Stimulated activated CD4-positive, alpha-beta T cell treated with anti-CD3 and anti-CD28 coated beads, Interleukin-12 subunit alpha, Interleukin-12 subunit beta, amount 100 ng/mL, for 4 hours (primary cell): ENCODE measurements around the gene APOBEC3A.
"Not testable (repeated sequence)": the region's sequence is repeated elsewhere in the genome, so short reads cannot be mapped to it uniquely, and the experiment has no call there.

Experiments
- DNase-seq: peaks from one replicate; pipeline ENCODE4 v3.0.0-alpha.2; 2020

The APOBEC3A gene

DNA sequence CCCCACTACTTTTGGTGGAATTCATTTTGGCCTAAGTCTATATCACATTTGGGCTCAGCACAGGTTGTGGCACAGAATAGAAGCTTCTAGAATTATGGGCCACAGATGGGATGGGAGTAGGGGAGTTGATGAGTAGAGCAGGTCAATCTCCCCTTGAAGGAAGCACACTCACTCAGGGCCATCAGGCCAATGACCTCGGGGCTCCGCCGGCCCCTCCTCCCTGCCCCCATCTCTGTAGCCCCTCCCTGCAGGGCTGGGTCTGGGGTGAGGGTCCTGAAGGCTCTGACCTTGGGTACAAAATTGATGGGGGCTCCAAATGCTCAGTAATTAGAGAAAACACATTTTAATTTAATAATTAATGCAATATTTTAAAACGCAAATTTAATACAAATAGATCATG, 3.3 kb downstream of the APOBEC3A start:
- DNase-seq: not testable (repeated sequence)

DNA sequence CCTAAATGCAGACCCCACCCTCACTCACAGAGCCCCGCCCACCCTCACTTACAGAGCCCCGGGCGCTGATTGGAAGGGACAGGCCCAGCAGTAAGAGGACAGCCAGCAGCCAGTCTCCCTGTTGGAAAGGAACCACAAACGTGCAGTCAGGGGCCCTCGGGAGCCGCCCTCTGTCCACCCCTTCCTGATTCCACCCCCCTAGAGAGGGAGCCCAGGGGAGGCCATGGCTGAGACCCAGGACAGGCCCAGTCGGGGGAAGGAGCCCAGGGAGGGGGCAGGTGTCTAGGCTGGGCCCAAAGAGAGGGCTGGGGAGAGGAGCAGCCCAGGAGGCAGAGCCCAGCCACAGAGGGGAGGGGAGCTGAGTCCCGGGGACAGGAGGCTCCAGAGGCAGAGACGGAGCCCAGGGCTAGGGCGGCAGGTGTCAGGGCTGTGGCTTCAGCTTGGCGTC, 5.9 kb downstream of the APOBEC3A start:
- DNase-seq: not testable (repeated sequence)

DNA sequence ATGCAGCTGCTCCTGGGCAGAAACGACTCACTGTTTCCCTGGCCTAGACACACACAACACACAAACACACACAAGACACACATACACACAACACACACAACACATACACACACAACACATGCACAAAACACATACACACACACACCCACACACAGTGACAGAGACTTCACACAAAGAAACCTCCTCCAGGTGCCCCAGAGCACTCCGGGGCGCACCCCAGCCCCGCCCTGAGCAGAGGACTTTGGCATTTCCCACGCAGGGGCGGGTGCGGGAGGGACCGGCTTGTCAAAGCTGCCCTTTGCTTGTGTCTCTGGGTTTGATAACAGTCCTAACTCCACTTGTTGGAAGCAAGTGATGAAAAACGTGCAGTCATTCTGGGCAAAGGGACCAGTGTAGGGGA, 6.5 kb downstream of the APOBEC3A start:
- DNase-seq: no peak

DNA sequence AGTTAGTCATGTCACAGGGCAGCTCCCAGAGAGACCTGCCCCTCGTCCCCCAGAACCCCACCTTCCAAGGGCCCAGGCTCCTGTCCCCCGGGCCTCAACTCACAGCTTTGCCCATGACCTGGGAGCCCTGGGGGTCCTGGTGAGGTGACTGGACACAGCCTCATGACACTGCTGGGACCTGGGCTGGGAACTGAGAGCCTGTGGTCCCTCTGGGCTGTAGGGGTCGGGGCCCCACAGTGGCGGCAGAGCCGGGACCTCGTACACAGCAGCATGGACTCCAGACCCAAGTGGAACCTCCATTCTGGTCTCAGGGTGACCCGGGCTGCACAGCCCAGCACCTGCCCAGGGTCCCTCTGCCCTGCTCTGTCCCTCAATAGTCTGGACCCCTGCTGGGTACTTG, 6.9 kb downstream of the APOBEC3A start:
- DNase-seq: no peak

DNA sequence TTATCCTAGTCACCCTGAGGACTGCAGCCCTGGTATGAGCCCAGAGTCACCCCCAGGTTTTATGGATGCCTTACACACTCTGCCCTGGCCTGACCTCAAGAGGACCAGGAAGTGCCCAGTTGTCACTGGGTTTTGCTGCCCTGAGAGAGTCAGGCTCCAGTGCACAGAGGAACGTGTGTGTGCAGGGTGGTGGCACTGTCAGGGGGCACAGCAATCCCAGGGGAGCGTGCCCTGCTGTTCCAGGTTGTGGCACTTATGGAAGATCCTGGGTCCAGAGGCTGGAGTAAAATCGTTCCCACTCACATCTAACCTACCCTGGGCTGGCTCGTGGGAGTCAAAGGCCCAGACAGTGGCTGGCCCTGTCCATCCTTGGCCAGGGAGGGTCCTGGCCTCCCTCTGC, 7.6 kb downstream of the APOBEC3A start:
- no peak for DNase-seq

DNA sequence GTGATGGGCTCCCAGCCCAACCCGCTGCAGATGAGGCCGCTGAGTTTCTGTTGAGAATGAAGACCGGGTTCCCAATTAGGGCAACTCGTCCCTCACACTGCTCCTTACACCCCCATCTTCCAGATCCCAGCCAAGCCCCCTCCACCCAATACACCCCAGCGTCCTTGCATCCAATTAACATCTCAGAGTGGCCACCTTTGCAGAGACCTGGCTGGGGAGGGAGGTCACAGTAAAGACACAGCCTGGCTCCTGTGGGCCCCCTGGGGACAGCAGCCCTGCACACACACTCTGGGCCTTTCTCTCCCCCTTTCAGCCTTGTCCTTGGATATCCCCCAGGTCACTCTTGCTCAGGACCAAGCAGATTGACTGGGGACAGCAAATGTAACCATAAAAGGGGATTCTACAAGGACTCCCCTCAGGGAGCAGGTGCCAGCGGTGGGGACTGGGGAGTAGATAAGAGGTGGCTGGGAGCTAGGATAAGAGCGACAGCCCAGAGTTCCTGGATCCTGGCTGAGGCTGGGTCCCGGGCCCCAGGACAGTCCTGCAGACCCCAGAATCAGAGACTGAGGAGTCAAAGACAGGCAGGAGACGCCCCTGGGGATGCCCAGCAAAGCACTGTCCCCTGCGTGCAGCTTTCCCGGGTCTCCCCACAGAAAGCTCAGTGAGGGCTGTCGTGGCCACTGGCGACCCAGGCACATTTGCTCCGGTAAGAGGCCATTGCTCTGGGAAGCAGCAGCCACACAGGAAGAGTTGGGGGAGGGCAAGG, 8.4 kb downstream of the APOBEC3A start:
- DNase-seq: no peak

DNA sequence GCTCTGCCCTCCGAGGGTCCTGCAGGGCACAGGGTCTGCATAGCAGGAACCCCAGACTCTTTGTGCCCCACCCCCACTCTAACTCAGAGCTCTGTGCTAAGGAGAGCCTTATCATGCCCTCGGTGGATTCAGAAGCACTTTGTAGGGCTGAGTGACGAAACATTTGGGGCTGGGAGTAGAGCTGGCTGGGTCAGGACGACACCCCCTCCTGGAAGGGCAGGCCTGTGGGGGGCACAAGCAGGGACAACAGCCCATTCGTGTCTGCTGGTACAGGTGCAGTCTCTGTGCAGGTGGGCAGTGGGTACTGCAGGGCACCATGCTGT, 8.9 kb downstream of the APOBEC3A start:
- no peak for DNase-seq

DNA sequence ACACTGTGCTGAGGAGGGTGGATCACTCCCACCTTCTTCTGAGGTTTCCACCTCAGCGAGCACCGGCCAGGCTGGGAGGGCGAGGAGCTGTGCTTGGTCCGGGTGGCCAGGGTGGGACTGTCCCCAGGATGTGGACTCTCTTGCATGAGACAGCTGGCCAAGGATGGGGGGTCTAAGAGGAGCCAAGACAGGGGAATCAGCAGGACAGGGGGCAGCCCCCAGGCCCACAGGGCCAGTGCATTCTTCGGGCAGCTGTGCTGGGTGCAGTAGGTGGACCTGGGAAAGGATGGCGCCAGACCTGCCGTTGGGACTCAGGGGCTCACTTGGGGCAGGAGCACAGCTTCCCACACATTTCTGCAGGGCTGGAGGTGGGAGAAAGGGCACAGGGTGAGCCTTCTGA, 9.5 kb downstream of the APOBEC3A start:
- no peak for DNase-seq

DNA sequence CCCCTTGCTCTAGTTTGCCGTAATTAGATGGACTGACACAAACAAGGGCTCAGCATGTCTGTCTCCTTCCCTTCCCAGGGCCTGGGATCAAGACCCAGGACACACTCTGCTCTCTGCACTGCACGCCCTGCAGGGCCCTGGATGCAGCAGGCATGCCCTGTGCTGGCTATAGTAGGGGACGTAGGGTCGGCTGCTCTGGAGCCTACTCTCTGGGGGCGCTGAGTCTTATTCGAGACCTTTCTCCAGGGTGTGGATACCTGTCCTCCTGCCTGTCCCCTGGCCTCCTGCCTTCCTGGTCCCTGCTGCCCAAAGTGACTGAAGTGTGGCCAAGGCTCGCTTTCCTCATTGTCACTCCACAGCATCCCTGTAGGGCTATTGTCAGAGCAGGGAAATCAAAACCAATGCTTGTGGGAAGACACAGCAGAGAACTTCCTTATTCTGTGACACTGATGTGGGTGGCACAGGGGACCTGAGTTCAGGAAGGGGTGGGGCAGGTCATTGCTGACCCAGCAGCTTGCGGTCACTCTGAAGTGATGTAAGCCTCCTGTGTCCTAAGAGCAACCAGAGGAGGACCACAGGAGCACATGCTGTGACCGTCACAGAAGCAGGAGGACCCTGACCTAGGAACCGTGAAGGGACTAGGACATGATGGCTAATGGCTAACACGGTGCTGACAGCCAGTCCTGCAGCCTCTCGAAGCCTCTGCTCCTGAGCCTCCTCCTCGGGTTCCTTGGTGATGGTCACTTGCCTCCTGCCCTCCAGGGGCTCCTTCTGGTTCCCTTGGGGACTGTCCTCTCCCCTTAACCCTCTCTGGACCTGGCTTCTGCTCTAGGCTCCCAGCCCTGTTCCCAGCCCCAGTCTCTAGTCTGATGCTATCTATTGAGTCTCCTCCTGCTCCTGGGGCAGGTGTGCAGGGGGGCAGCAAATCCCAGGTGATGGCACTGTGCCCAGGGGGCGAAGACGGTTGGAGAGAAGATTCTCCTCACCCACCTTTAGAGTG, 10.3 kb downstream of the APOBEC3A start:
- no peak for DNase-seq

DNA sequence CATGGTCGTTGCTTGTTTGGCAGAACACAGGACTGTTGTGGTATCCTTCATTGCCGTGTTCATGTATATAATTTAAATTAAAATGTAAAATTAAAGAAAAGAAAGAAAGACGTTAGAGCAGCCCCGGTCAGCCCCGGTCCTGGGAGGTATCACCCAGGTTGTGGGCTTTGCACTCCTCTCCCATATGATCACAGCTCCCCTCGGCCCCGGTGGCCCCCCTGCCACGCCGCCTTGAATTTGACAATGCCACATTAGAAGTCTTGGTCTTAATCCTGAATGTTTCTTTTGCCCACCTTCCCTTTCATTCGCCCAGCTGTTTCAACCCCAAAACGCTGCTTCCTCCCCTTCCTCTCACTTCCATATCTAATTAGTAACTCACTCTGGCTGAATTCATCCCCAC, 11.4 kb downstream of the APOBEC3A start:
- DNase-seq: no peak

DNA sequence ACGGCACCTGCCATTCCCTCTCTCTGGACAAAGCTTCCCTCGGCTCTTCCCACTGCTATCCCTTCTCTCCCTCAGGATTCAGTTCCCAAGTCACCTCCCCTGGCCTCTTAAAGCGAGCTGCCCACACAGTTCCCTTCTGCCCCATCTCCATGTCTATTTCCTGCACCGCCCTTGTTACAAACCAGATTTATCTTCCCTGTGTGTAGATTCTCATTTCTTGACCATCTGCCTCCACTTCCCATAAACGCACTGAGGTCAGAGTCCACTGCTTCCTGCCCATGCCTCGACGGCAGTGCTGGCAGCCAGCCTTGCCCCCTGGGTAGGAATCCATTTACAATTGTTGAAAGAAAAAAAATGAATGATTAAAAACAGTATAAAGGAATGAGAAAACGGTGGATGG, 13.1 kb downstream of the APOBEC3A start:
- DNase-seq: no peak

DNA sequence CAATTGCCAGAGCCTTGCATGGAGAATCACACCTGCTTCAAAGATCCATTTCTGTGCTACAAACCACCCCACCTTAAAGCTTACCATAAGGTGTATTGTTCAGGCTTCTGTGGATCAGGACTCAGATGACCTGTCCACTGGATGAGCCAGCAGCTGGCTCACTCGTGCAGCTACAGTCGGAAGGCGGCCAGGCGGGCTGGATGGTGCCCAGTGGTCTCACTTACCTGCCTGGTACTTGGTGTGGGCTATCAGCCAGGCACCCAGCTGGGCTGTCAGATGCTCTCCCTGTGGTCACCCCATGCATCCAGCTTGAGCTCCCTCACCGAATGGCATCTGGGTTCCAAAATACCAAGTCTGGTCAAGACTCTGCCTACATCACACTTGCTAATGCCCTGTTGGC, 13.8 kb downstream of the APOBEC3A start:
- DNase-seq: no peak

DNA sequence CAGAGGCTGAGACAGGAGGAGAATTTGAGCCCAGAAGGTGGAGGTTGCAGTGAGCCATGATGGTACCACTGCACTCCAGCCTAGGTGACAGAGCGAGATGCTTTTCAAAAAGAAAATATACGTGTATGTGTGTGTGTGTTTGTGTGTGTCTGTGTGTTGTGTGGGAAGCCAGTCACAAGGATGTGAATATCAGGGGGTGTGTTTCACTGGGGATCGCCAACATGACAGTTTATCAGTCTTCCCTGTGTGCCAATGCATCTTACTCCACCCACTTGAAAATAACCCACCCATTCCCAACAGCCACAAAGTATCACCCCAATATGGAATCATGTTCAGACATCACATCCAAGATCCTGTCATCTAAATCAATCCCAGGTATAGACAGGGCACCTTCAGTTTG, 14.4 kb downstream of the APOBEC3A start:
- DNase-seq: no peak

DNA sequence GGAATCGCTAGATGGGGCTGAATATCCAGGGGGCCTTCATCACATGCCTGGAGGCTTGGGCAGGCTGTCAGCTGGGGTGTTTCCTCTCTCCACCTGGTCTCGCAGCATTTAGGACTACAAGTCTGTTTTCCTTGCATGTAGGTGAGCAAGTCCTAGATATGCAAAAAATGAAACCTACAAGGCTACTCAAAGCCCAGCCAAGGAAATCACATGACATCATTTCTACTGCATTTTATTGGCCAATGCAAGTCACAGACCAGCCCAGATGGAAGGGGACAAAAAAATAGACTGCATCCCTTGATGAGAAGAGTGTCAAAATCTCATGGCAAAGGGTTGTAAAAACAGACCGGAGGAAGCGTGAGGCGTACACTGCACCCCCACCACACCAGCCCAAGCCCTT, 15.1 kb downstream of the APOBEC3A start:
- DNase-seq: no peak

DNA sequence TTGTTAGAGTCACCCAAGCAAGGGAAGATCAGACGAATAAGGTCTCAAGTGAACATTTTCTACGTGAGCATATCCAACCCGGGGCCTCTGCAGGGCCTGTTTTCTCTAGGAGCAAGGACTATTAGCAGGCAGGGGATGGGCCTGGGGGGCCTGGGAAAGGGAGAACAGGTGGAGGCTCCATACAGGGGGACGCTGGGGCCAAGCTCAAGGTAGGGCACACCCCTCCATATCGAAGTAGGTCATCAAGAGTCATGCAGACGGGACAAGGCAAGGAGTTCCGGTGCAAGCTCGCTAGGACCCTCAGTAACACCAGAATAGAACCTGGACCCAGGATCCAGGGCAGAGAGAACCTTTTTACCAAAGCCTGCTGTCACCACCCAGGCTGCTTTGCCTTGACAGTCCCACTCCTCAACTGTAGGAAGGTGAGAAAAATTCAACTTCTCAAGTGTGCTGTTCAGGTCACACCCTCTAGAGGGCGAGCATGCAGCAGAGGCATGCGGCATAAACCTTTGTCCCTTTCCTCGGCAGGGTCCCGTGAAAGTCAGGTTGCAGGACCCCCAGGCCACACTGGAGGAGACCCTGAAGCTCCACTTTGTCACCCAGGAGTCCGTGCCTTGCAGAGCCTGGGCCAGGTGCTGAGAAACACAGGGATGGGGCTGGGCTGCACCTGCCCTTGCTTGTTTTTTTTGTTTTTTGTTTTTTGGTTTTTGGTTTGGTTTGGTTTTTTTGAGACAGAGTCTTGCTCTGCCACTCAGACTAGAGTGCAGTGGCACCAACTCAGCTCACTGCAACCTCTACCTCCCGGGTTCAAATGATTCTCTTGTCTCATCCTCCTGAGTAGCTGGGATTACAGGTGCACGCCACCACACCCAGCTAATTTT, 16.1 kb downstream of the APOBEC3A start:
- peak; percentile 58 for DNase-seq

DNA sequence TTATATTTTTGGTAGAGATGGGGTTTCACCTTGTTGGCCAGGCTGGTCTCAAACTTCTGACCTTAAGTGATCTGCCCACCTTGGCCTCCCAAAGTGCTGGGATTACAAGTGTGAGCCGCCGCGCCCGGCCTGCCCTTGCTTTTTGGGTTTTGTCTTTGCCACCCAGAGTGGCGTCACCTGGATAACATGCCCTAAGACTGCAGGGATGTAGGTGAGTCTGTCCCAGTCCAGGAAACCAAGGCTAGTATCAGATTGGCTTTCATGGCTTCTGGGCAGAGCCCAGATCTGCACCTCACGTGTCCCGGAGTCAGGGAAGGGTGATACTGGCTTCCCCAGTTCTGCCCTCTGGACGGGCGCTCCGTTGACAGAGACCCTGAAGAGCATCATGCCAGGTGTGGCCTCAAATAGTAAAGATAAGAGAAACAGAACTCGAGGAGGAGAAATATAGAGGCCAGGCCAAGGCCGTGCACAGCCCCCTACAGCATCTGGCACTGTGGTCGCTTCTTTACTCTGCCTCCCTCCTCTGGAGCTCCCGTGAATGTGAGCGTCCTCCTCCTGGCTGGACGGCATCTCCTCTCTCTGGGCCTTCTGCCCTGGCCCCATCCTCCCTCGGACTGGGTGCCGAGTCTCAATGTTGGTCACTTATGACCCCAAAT, 16.9 kb downstream of the APOBEC3A start:
- no peak for DNase-seq

DNA sequence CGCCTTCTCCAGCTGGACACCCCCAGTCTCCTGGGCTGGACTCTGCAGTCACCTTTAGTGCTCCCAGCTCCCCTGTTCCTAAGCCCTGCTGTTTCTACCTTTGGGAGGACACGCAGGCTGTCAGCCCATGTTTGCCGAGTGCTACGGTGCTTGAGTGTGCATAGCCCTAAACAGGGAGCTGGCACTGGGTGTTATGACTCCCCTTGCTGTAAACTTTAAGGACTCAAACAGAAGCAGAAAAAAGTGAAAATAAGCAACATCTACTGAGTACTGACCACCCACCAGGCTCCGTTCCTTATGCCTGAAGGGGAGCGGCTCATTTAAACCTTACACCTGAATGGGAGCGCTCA, 17.4 kb downstream of the APOBEC3A start:
- DNase-seq: no peak

DNA sequence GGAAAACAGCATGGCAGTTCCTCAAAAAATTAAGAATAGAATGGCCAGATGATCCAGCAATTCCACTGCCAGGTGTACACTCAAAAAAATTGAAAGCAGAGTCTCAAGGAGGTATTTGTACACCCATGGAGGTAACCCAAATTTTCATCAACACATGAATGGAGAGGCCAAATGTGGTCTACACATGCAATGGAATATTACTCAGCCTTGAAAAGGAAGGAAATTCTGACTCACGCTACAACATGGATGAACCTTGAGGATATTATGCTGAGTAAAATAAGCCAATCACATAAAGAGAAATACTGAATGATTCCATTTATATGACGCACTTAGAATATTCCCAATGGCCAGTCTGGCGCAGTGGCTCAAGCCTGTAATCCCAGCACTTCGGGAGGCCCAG, 19.9 kb downstream of the APOBEC3A start:
- not testable (repeated sequence) for DNase-seq

DNA sequence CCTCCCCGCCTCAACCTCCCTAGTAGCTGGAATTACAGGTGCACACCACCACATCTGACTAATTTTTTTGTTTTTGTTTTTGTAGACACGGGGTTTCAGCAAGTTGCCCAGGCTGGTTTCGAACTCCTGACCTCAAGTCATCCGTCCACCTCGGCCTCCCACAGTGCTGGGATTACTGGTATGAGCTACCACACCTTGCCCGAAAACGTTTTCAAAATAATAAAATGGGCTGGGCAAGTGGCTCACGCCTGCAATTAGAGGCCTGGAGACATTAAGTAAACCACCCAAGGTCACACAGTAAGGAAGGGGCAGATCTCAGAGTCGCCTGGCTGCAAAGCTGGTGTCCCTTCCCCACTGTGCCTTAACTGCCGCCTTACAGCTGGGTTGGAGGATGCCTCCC, 23.2 kb downstream of the APOBEC3A start:
- DNase-seq: not testable (repeated sequence)

DNA sequence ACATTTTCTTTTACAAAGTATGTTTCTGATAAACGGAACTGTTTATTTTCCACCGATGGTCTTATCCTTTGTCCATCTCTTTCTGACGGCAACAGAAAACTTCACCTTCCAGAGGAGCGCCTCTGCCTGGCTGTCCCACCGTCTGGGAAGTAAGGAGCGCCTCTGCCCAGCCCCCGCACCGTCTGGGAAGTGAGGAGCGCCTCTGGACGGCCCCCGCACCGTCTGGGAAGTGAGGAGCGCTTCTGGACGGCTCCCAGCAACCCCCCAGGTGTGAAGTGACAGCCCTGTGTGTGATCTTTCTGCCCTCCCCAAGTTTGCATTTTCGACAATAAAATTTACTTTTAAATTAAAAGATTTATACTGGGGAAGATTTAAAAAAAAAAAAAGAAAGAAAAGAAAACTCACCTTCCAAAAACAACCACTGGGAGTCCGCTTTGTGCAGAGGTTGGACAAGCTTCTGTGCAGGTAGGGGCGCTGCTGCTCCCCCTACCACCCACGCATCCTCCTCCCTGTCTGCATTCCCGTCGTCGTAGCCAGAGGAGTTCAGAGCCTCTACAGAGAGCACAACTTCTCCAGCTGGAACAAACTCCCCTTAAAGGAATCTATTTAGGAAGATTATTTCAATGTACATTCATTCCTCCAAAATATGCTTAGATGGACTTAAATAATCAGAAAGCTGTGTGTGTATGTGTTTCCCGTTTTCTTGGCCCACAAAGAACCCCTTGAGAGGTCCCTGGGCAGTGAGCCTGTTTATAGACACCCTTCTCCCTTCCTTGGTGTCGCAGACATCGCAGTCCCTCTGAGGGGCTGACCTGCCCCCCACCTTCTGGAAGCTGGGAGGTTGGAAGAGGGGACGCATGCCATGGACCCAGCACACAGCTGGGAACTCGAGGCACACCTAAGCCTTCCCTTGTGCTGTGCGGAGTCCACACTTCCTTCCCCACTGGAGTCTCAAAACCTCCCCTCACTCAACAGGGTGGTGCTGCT, 23.9 kb downstream of the APOBEC3A start:
- DNase-seq: no peak
